ENCODE measurements around the gene SIMC1.

GRCh38 chr5:176381423-176381822 lies 143.2 kb downstream of the SIMC1 start:
- TF ChIP-seq CTCF (IDR thresholded peaks at IDR 0.05), result no peak
- TF ChIP-seq EZH2 (IDR thresholded peaks at IDR 0.05), result no peak
